HS-27A (cell line): Measurements from ENCODE around the gene GPBP1L1.
A peak's percentile ranks its signal among the peaks of the same experiment; 100 is the strongest.

Experiments used
- DNase-seq: peaks from one replicate; pipeline ENCODE4 v3.0.0-alpha.2; 2012; ENCODE audit warnings: low read depth, missing footprints

Gene GPBP1L1

DNA sequence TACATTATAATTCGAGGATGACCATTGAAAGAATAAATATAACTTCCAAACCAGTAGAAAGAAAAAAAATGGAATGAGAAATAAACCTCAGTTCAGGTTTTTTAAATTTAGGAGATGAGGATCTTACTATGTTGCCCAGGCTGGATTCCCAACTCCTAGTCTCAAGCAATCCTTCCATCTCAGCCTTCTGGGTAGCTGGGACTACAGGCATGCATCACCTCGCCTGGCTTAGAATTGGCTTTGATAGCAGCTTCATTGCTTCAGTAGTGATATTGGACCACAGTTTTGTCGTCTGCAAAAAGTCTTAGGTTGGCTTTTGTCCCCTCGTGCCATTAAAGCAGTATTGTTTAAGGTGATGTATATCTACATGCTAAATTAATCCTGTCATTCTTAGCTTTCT lies 99.6 kb downstream of the GPBP1L1 start:
- DNase-seq, result no peak

- DNase-seq, result no peak
Observed at GRCh38 chr1:45585496-45586075, 100.7 kb downstream of the GPBP1L1 start.

- no peak for DNase-seq
Observed at GRCh38 chr1:45585110-45585426, 101.3 kb downstream of the GPBP1L1 start.

DNA sequence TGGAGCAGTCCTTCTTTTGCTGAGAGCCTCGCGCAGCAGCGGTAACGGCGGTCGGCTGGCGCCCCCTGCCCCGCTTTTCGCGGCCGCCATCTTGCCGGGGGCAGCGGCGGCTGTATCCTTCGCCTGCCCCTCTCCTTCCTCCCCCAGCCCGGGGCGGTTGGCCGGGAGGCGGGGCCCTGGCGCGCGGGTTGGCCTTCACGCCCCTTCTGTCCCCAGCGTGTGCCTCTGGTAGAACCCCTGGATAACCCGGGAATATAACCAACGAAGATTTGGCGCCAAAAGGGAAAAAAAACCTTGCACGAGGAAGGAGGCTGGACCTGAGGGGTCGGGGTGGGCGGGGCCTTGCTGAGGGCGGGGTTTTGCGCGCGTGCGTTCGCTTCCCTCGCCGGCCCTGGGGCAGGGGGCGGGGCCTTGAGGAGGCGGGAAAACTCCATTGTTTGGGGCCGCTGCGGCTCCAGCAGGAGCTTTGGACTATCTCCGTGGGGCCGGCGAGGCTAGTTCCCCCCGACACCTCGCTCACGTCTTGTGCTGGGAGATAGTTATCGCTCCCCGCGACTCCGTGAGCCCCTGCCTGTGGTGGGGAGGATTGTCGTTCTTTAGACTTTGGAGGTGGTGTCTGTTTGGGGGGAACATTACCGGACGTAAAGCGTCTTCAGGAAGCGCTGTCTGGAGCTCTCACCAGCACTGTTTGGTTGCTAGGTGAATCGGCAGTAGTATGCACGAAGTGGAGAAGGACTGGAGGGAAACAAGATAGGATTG lies 101.8 kb downstream of the GPBP1L1 start:
- peak; percentile 77 for DNase-seq

- DNase-seq, result no peak
Observed at GRCh38 chr1:45583666-45584350, 102.5 kb downstream of the GPBP1L1 start, which contains the start of gene NASP. NASP (plus strand) TSS chr1:45584041; CDS start chr1:45584147, 106 bp downstream.

DNA sequence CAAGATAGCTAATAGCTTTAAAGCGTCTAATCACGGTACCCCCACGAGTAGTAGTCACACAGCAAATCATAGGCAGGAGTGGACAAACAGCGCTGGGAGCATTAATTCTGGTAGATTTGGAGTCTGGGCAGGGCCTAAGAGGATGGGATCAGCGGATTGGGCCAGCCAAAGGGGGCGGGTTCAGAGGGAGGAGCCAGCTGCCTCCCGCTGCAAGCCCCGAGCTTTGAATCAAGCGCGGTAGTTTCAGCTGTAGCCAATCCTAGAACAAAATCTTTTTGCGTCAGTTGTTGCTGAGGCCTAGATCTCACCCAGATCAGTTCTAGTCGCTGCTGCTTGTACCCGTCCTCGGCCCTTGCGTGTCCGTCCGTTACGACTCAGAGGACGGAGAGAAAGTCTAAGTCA lies 103.1 kb downstream of the GPBP1L1 start:
- peak; percentile 95 for DNase-seq
